ENCODE data around the gene C6. TPM values are rescaled to one million over a fixed set of nuclear protein-coding genes. Genes with fewer than 3 reads are reported as not detected.

Gene C6
- total and polyA plus RNA-seq, 2 of the 13 experiments (the other 11 are each of a cell fraction or from before 2014, with no cell fraction given): 0.28 to 4.7 TPM

GRCh38 chr5:41120600-41120999 lies 92.7 kb downstream of the C6 start:
- no peaks in the 10 kb centered on the region for H3K4me1 ChIP-seq (ENCODE audit: insufficient read depth, low read length)
- intact Hi-C loops (cut with micrococcal nuclease; ENCODE audit: unreplicated experiment) (no loop called here), in situ Hi-C loops (cut with HindIII; ENCODE audit: extremely low pct_ligation_motif_present, low pct_unique_long_range_greater_than_20kb) (no loop called here)
- peaks cover 6% of the 10 kb centered on the region; the same call in 1 of the 2 replicates for H3K9me3 ChIP-seq (ENCODE audit: low read length)
- no peak overlapping the region for H3K9ac ChIP-seq (ENCODE audit: insufficient read depth, low read depth, low read length)
- no peak for FAIRE-seq
- WGBS (ENCODE audit: low lambda C conversion rate): 86% methylated on average over 4 of the region's 8 CpGs
- BruUV-seq (replicated peaks): no TSS peak
- ChIA-PET POLR2A (no interaction called here), CTCF (ENCODE audit: low intra/inter-chr PET ratio, low total read pairs) (no interaction called here)
- TF ChIP-seq SAP130 (CRISPR knock-in tag; IDR thresholded peaks at IDR 0.05; ENCODE audit: low read depth): no peak
- no peak for TF ChIP-seq NKX3-1 (CRISPR knock-in tag; IDR thresholded peaks at IDR 0.05)
- TF ChIP-seq THAP8 (CRISPR knock-in tag; IDR thresholded peaks at IDR 0.05; ENCODE audit: borderline replicate concordance): no peak
- no peak for TF ChIP-seq ZNF607 (CRISPR knock-in tag; IDR thresholded peaks at IDR 0.05; ENCODE audit: borderline replicate concordance)
- TF ChIP-seq PCBP2 (optimal IDR thresholded peaks at IDR 0.05; ENCODE audit: low read depth, low read length, poor library complexity, severe bottlenecking): no peak
- no peak for TF ChIP-seq ZSCAN20 (CRISPR knock-in tag; IDR thresholded peaks at IDR 0.05; ENCODE audit: borderline replicate concordance)
- TF ChIP-seq NR2F1 (CRISPR knock-in tag; IDR thresholded peaks at IDR 0.05): no peak
- TF ChIP-seq HNF4G (IDR thresholded peaks at IDR 0.05; ENCODE audit: borderline replicate concordance, low read depth, low read length): no peak
- TF ChIP-seq HNF4G (CRISPR knock-in tag; IDR thresholded peaks at IDR 0.05; ENCODE audit: borderline replicate concordance, low read depth): no peak
- TF ChIP-seq MATR3 (CRISPR knock-in tag; IDR thresholded peaks at IDR 0.05): no peak
- TF ChIP-seq HOMEZ (CRISPR knock-in tag; IDR thresholded peaks at IDR 0.05; ENCODE audit: low read depth): no peak
- TF ChIP-seq BHLHE40 (IDR thresholded peaks at IDR 0.05; ENCODE audit: low read length): no peak
- no peak for TF ChIP-seq SNAPC2 (CRISPR knock-in tag; IDR thresholded peaks at IDR 0.05)
- TF ChIP-seq KAT8 (CRISPR knock-in tag; IDR thresholded peaks at IDR 0.05): no peak
- H4K20me1 ChIP-seq (ENCODE audit: insufficient read depth, low read length): no peaks in the 10 kb centered on the region
- H3K36me3 ChIP-seq (replicated peaks in 1 of 2; ENCODE audit: control insufficient read depth in 1 of 2, insufficient read depth in 2 of 2, low read length in 2 of 2): no peaks in the 10 kb centered on the region
- H3K4me3 ChIP-seq (replicated peaks in 1 of 3; ENCODE audit: insufficient read depth in 1 of 3, low read depth in 2 of 3, low read length in 3 of 3): no peak overlapping the region
- ATAC-seq: no peak
- H3K4me2 ChIP-seq (ENCODE audit: low read depth, low read length): no peak overlapping the region
- no peaks in the 10 kb centered on the region for H3K27me3 ChIP-seq (ENCODE audit: control insufficient read depth in 1 of 2, insufficient read depth in 2 of 2, low read length in 2 of 2)
- no peaks in the 10 kb centered on the region for H3K79me2 ChIP-seq (ENCODE audit: insufficient read depth, low read length)
- DNase-seq (ENCODE audit: low spot score): no peak
- no peak overlapping the region for H2AFZ ChIP-seq (ENCODE audit: low read length)
- no peak overlapping the region for H3K27ac ChIP-seq (ENCODE audit: extremely low read length, insufficient read depth, low read length)

All from HepG2 (cell line).